ENCODE data around the gene RPTOR. TPM values are rescaled to one million over a fixed set of nuclear protein-coding genes. Genes with fewer than 3 reads are reported as not detected.

The RPTOR gene
- total and polyA plus RNA-seq, 10 of the 15 experiments (the other 5 are each of a cell fraction or from before 2014, with no cell fraction given) = 0.18 to 32.1 (median 7.8) TPM

- peaks cover 10% of the 10 kb centered on the region for H3K4me1 ChIP-seq (ENCODE audit: control insufficient read depth, insufficient read depth, low read length)
- no peaks in the 10 kb centered on the region for H3K79me2 ChIP-seq (ENCODE audit: control insufficient read depth, insufficient read depth, low read length)
- DNase-seq (ENCODE audit: low read depth, low spot score) (no peak), ATAC-seq (no peak), FAIRE-seq (no peak)
- intact Hi-C loops (cut with micrococcal nuclease; ENCODE audit: unreplicated experiment) = no loop called here
- H3K27me3 ChIP-seq (replicated peaks in 1 of 2; ENCODE audit: control insufficient read depth in 2 of 2, insufficient read depth in 2 of 2, low read length in 1 of 2) = no peaks in the 10 kb centered on the region
- no peak overlapping the region for H3K27ac ChIP-seq (ENCODE audit: control insufficient read depth, insufficient read depth)
- BruUV-seq (replicated peaks) = no TSS peak
- WGBS (ENCODE audit: insufficient coverage, insufficient replicate concordance, low lambda C conversion rate, missing lambda C conversion rate) = 95% methylated on average over 16 of the region's 16 CpGs
- POLR2A ChIA-PET = no interaction called here
- RAD21 ChIA-PET (ENCODE audit: unreplicated experiment) = no interaction called here
- H3K36me3 ChIP-seq (ENCODE audit: control insufficient read depth in 2 of 2, insufficient read depth in 2 of 2, low read length in 1 of 2) = peaks cover 2 to 3% of the 10 kb centered on the region in 2 experiments; a peak in 2 of 4 replicates
- H3K4me2 ChIP-seq (ENCODE audit: control insufficient read depth, insufficient read depth) = no peak overlapping the region
- H3K4me3 ChIP-seq = no peak overlapping the region
- SMC1A ChIA-PET (ENCODE audit: uncharacterized antibody, unreplicated experiment) = no interaction called here
- CTCF ChIA-PET = no interaction called here
- in situ Hi-C loops (cut with MboI) = no loop called here
- no peaks in the 10 kb centered on the region for H4K20me1 ChIP-seq (ENCODE audit: control insufficient read depth, insufficient read depth)
- TF ChIP-seq USF1 (IDR thresholded peaks at IDR 0.05; ENCODE audit: borderline replicate concordance, extremely low read length, insufficient read depth, low read depth, low read length) (no peak), ZBTB11 (CRISPR knock-in tag; IDR thresholded peaks at IDR 0.05) (no peak), CBX5 (IDR thresholded peaks at IDR 0.05; ENCODE audit: low read depth) (no peak)
- H3K9ac ChIP-seq (ENCODE audit: control insufficient read depth, insufficient read depth, low read length) = no peak overlapping the region
- H2AFZ ChIP-seq (ENCODE audit: control insufficient read depth, low read depth, low read length) = no peak overlapping the region
- H3K9me3 ChIP-seq (replicated peaks; ENCODE audit: control insufficient read depth, insufficient read depth, low read length) = no peaks in the 10 kb centered on the region
Measured at GRCh38 chr17:80836971-80837481, 292.4 kb downstream of the RPTOR start.
